Fibroblast of peridontal ligament (primary cell): ENCODE data around the gene CHRM2.

Source experiments
- DNase-seq: peaks from one replicate; pipeline ENCODE4 v3.0.0-alpha.2; 2010; ENCODE audit errors: extremely low read depth

The CHRM2 gene

GRCh38 chr7:137025469-137026175, 157.2 kb downstream of the CHRM2 start:
- peak; percentile 95 for DNase-seq

GRCh38 chr7:137026176-137026500, 157.7 kb downstream of the CHRM2 start:
- no peak for DNase-seq

- DNase-seq = no peak
These were observed 164.0 kb downstream of the CHRM2 start for GRCh38 chr7:137032436-137032835.

DNA sequence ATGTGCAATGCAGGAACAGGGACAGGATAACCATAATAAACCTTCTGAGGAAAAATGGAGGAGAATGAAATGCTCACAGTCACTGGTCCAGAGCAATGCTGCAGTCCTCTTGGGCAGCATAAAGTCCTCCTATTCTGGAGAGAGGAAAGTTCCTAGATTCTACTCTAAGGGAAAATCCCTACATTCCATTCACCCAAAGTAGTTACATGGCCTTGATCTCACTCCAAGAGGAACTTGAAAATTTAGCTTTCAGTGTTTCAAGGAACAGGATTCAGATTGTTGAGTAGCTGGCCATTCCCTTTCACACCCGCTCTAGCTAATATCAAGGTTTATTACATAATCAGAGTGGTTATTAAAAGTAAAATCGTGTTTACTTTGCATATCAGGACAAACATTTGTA, 168.3 kb downstream of the CHRM2 start:
- peak; percentile 54 for DNase-seq

DNA sequence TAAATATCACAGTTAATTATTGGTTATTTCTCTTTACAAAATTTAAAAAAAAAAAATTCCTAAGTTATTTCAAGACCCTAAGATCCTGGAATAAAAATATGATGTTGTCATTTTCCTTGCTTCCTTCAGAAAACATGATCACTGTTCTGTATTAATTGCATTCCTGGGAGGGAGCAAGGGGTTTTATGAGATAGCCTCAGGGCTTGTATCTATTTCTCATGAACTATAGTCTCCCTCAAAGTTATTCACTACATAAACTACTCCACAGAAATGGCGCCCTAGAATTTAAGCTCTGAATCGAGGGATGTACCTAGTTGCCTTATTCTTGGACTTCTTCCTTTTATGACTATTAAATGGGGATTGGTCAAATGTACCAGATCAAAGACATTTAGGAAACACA, 170.3 kb downstream of the CHRM2 start:
- DNase-seq = no peak

DNA sequence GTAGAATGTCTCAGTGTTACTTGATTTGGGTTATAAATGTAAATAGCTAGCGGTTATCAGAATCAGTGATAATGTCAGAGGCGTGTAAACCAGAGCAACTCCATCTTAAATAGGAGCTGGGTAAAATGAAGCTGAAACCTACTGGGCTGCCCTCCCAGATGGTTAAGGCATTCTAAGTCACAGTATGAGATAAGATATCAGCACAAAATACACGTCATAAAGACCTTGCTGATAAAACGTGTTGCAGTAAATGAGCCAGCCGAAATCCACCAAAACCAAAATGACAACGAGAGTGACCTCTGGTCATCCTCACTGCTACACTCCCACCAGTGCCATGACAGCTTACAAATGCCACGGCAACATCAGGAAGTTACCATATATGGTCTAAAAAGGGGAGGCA, 172.3 kb downstream of the CHRM2 start:
- DNase-seq = no peak

DNA sequence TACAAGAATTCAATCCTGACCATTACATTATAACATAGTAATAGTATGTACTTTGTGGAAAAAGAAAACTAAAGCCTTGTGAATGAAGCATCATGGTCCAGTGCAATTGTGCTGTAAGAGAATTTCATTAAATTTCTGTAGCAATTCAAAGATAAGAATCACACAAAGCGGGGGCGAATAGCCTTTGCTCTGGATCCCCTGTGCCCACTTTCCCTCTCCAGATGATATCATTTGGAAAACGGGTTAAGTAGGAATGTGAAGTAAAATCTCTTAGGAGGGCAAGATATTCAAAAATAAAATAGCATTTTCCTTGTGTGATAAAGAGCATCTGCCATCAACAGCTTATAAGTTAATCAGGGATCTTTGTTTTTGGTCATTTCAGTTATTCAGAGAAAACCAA, 177.1 kb downstream of the CHRM2 start:
- DNase-seq = no peak

- no peak for DNase-seq
These were observed 201.0 kb downstream of the CHRM2 start for GRCh38 chr7:137069249-137069963.
